NCI-H2196 treated with DMSO at 0.1 percent for 48 hours (cell line): Measurements from ENCODE around the gene VPS41.

ENCODE experiments used
- DNase-seq: peaks from one replicate; lab custom pipeline; 2025; ENCODE audit not compliant: unreplicated experiment; lab: John Stamatoyannopoulos, UW

VPS41 gene

GRCh38 chr7:38677981-38678697 lies 230.9 kb downstream of the VPS41 start:
- DNase-seq = no peak

GRCh38 chr7:38675494-38676106 lies 233.4 kb downstream of the VPS41 start:
- no peak for DNase-seq

DNA sequence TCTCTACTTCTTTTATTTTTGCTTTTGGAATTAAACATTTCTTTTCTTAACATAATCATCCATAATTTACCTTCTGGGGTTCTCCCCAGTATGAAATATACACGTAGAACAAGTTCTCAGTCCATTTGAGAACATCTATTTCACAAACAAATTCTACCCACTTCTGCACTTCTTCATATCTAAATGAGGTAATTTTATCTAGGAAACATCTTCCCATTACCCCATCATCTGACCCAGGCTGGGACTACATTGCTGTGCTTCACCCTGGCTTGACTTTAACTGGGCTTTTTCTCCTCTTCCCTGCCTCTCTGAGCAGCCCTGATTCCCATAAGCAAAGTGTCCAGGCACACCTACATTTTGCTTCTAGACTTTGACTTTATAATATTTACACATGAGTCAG lies 234.5 kb downstream of the VPS41 start:
- no peak for DNase-seq

DNA sequence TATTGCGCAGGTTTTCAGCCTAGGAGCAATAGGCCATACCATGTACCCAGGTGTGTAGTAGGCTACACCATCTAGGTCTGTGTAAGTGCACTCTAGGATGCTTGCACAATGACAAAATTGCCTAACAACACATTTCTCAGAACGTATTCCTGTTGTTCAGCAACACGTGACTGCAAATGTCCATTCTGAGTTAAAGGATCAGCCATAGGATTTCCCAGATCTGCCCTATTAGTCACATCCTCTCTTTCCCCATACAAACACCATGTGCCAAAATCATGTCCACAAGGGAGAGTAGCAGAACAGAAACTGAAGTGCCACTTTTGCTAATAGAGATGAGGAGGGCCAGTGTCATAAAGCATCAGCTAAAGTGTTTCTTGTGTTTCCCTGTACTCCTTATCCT lies 235.2 kb downstream of the VPS41 start:
- DNase-seq = no peak
